OCI-LY7 (cell line): ENCODE measurements around the gene CDK10. TPM values are rescaled to one million over a fixed set of nuclear protein-coding genes. Genes with fewer than 3 reads are reported as not detected.
A peak's percentile ranks its signal among the peaks of the same experiment; 100 is the strongest.

Experiments
- BruUV-seq: library from RNA; stranded (reverse); fragments of 400-500 nt; replicated peaks from 2 replicates; lab custom pipeline; 2021; lab: Mats Ljungman, UMichigan
- CTCF ChIA-PET: fragments of 300-600 bp; sonication (Branson Sonifier 250); formaldehyde crosslinking; loops from one replicate; lab custom pipeline; 2022; ENCODE audit warnings: antibody characterized with exemption; ENCODE audit not compliant: unreplicated experiment; lab: Charles Lee
- POLR2A ChIA-PET: fragments of 300-600 bp; sonication (Branson Sonifier 250); formaldehyde crosslinking; loops from one replicate; lab custom pipeline; 2022; ENCODE audit warnings: antibody characterized with exemption; lab: Charles Lee
- DNase-seq: peaks from one replicate; pipeline ENCODE4 v3.0.0-alpha.2; 2015; ENCODE audit warnings: low spot score
- H2AFZ ChIP-seq: fragments of 200-600 bp; sonication (generic), shearing (Covaris generic); 2 replicates; pipeline ENCODE4 v1.6.1; 2014; ENCODE audit warnings: mild to moderate bottlenecking, antibody characterized with exemption, low read length, moderate library complexity
- H3K27ac ChIP-seq: fragments of 200-600 bp; sonication (generic); 2 replicates; pipeline ENCODE4 v1.5.1; 2014; ENCODE audit warnings: mixed run types, low read depth, mild to moderate bottlenecking, moderate library complexity, low read length, inconsistent platforms; ENCODE audit not compliant: poor library complexity, severe bottlenecking
- H3K36me3 ChIP-seq: fragments of 200-600 bp; sonication (generic); 2 replicates; pipeline ENCODE4 v1.6.1; 2014; ENCODE audit warnings: mild to moderate bottlenecking, antibody characterized with exemption, low read length, moderate library complexity, mixed read lengths; ENCODE audit not compliant: insufficient read depth
- H3K4me1 ChIP-seq: fragments of 200-600 bp; sonication (generic); 2 replicates; pipeline ENCODE4 v1.5.1; 2014; ENCODE audit warnings: mild to moderate bottlenecking, low read length; ENCODE audit not compliant: insufficient read depth, poor library complexity, severe bottlenecking
- H3K4me2 ChIP-seq: fragments of 200-600 bp; sonication (generic); 2 replicates; pipeline ENCODE4 v1.6.1; 2014; ENCODE audit warnings: mild to moderate bottlenecking, low read length
- H3K4me3 ChIP-seq: fragments of 200-600 bp; sonication (generic); 2 replicates; pipeline ENCODE4 v1.5.1; 2014; ENCODE audit warnings: mild to moderate bottlenecking, low read depth, low read length; ENCODE audit not compliant: poor library complexity, severe bottlenecking
- H3K79me2 ChIP-seq: fragments of 200-600 bp; sonication (generic); 2 replicates; pipeline ENCODE4 v1.6.1; 2016; ENCODE audit warnings: low read depth, mild to moderate bottlenecking, low read length, moderate library complexity, mixed read lengths; ENCODE audit not compliant: insufficient read depth
- H3K9me2 ChIP-seq: fragments of 200-600 bp; sonication (generic); 2 replicates; pipeline ENCODE4 v1.6.1; 2016; ENCODE audit warnings: mild to moderate bottlenecking, low read length, mixed read lengths; ENCODE audit not compliant: insufficient read depth
- H3K9me3 ChIP-seq: fragments of 200-600 bp; sonication (generic); 2 replicates; pipeline ENCODE4 v1.6.1; 2014; ENCODE audit warnings: mild to moderate bottlenecking, mixed run types, low read length, mixed read lengths
- H4K20me1 ChIP-seq: fragments of 200-600 bp; sonication (generic); 2 replicates; pipeline ENCODE4 v1.6.1; 2014; ENCODE audit warnings: mild to moderate bottlenecking, antibody characterized with exemption, low read length, moderate library complexity, mixed read lengths; ENCODE audit not compliant: insufficient read depth
- EZH2phosphoT487 ChIP-seq: fragments of 200-600 bp; sonication (generic); IDR thresholded peaks from 2 replicates; pipeline ENCODE4 v1.6.1; 2018; ENCODE audit warnings: low read depth, borderline replicate concordance, mild to moderate bottlenecking, mixed run types, antibody characterized with exemption, low read length, moderate library complexity, mixed read lengths
- intact Hi-C: fragments of 100-400 bp; cut with micrococcal nuclease; formaldehyde crosslinking; loops from one replicate; pipeline ENCODE4 v1.10.0; 2022; ENCODE audit not compliant: unreplicated experiment
- total RNA-seq, 2 experiments: library from RNA; depleted of rRNA in 1 of 2; stranded (reverse); fragments of >200 nt in 1 of 2; shearing (Covaris generic) in 1 of 2; gene quantifications; 2 replicates each; pipeline ENCODE4 v1.2.3, GENCODE V29; 2014 to 2022
- TF ChIP-seq, protein P1 (sequence below): fragments of 200-600 bp; sonication (generic); conservative IDR thresholded peaks from 2 replicates; pipeline ENCODE4 v1.5.1; 2014; ENCODE audit warnings: mild to moderate bottlenecking, antibody characterized with exemption, low read length, moderate library complexity, mixed read lengths

The CDK10 gene
- total RNA-seq, 2 experiments from 2014 or later = 98.6 to 130 TPM

DNA sequence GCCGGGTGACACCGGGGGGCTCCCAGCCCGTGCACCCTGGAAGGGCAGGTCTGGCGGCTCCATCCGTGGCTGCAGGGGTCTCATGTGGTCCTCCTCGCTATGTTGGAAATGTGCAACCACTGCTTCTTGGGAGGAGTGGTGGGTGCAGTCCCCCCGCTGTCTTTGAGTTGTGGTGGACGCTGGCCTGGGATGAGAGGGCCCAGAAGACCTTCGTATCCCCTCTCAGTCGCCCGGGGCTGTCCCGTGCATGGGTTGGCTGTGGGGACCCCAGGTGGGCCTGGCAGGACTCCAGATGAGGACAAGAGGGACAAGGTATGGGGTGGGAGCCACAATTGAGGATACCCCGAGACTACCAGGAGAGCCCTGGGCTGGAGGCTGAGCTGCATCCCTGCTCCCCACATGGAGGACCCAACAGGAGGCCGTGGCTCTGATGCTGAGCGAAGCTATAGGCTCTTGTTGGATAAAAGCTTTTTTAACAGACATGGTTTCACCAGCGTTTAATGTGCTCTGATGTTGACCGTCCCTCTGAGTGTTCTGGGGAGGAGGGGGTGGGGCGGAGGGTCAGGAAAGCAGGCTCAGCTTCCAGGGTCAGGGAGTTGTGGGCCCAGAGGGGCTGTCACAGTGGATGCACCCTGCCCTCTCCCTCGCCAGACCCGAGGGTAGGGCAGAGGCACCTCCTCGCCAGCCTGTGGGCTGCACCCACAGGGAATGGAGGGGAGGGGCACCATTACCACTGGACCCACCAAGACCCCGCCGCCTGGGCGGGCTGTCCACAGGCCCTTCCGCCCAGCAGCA is 9.6 kb downstream of the CDK10 start:
- no peaks in the 10 kb centered on the region for H3K9me3 ChIP-seq
- H3K4me3 ChIP-seq = no peak overlapping the region
- no peak overlapping the region for H2AFZ ChIP-seq
- H3K4me2 ChIP-seq = peak overlapping the region; percentile 18; the same call in 1 of the 2 replicates
- no peak for TF ChIP-seq EZH2phosphoT487
- TF ChIP-seq, protein P1, sequence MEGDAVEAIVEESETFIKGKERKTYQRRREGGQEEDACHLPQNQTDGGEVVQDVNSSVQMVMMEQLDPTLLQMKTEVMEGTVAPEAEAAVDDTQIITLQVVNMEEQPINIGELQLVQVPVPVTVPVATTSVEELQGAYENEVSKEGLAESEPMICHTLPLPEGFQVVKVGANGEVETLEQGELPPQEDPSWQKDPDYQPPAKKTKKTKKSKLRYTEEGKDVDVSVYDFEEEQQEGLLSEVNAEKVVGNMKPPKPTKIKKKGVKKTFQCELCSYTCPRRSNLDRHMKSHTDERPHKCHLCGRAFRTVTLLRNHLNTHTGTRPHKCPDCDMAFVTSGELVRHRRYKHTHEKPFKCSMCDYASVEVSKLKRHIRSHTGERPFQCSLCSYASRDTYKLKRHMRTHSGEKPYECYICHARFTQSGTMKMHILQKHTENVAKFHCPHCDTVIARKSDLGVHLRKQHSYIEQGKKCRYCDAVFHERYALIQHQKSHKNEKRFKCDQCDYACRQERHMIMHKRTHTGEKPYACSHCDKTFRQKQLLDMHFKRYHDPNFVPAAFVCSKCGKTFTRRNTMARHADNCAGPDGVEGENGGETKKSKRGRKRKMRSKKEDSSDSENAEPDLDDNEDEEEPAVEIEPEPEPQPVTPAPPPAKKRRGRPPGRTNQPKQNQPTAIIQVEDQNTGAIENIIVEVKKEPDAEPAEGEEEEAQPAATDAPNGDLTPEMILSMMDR = no peak
- H3K79me2 ChIP-seq = no peaks in the 10 kb centered on the region
- ChIA-PET CTCF (no interaction called here), POLR2A (no interaction called here)
- H3K27ac ChIP-seq = no peak overlapping the region
- H3K36me3 ChIP-seq = peaks cover 61% of the 10 kb centered on the region
- peaks cover 24% of the 10 kb centered on the region for H3K4me1 ChIP-seq
- H3K9me2 ChIP-seq = no peaks in the 10 kb centered on the region
- no peaks in the 10 kb centered on the region for H4K20me1 ChIP-seq
- BruUV-seq = TSS peak; percentile 75
- DNase-seq = no peak
- intact Hi-C loops = no loop called here

DNA sequence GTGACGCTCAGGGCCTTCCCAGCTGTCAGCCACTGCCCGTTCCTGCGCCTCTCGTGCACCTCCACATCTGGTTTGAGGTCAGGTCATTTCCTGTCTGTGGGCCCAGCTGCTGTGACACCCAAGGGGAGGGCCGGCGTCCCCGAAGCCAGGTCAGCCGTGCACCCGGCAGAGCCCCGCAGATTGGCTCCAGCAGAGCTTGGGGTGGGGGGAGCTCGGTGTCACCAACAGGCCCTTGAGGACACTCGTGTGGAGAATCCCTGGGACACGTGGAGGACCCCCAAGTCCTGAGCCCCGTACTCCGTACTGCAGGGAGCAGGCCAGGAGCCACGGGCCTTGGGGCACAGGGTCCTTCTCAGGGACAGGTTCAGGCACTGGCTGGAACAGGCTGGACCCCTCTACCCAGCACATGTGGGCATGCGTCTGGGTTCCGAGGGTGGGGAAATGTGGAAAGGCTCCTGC is 10.2 kb downstream of the CDK10 start:
- H3K4me2 ChIP-seq = peak overlapping the region; percentile 18; the same call in 1 of the 2 replicates
- H4K20me1 ChIP-seq = no peaks in the 10 kb centered on the region
- peak; percentile 50 for DNase-seq
- H3K9me3 ChIP-seq = no peaks in the 10 kb centered on the region
- CTCF ChIA-PET = interaction anchor here (0.6 kb wide), 1 partner anchor 897 kb away, joined by 3 read pairs; no protein-coding TSS in a partner anchor
- peaks cover 24% of the 10 kb centered on the region for H3K4me1 ChIP-seq
- H3K79me2 ChIP-seq = no peaks in the 10 kb centered on the region
- no peaks in the 10 kb centered on the region for H3K9me2 ChIP-seq
- POLR2A ChIA-PET = no interaction called here
- TF ChIP-seq, protein P1 = no peak
- TF ChIP-seq EZH2phosphoT487 = no peak
- no TSS peak for BruUV-seq
- intact Hi-C loops = no loop called here
- H3K27ac ChIP-seq = no peak overlapping the region
- no peak overlapping the region for H2AFZ ChIP-seq
- peaks cover 55% of the 10 kb centered on the region for H3K36me3 ChIP-seq
- H3K4me3 ChIP-seq = no peak overlapping the region

- peaks cover 26% of the 10 kb centered on the region for H3K4me1 ChIP-seq
- ChIA-PET POLR2A (no interaction called here), CTCF (interaction anchor here (0.6 kb wide), 1 partner anchor 898 kb away, joined by 3 read pairs; no protein-coding TSS in a partner anchor)
- intact Hi-C loops = no loop called here
- H3K27ac ChIP-seq = no peak overlapping the region
- H3K4me3 ChIP-seq = no peak overlapping the region
- H3K9me3 ChIP-seq = no peaks in the 10 kb centered on the region
- peaks cover 50% of the 10 kb centered on the region for H3K36me3 ChIP-seq
- no peaks in the 10 kb centered on the region for H3K9me2 ChIP-seq
- H4K20me1 ChIP-seq = no peaks in the 10 kb centered on the region
- no TSS peak for BruUV-seq
- no peak overlapping the region for H2AFZ ChIP-seq
- no peak for TF ChIP-seq EZH2phosphoT487
- TF ChIP-seq, protein P1 = no peak
- no peak overlapping the region for H3K4me2 ChIP-seq
- DNase-seq = no peak
- H3K79me2 ChIP-seq = no peaks in the 10 kb centered on the region
Observed at GRCh38 chr16:89697161-89697615, 10.7 kb downstream of the CDK10 start.
